HG03432 (cell line): Measurements from ENCODE around the gene RNF138.
"Not testable (repeated sequence)": the region's sequence is repeated elsewhere in the genome, so short reads cannot be mapped to it uniquely, and the experiment has no call there.

Source experiments
- ATAC-seq: cut with Tn5 transposase; IDR thresholded peaks from one replicate; pipeline ENCODE4 v1.9.1; 2021; ENCODE audit warnings: mild to moderate bottlenecking, moderate library complexity; ENCODE audit not compliant: unreplicated experiment

Gene RNF138

DNA sequence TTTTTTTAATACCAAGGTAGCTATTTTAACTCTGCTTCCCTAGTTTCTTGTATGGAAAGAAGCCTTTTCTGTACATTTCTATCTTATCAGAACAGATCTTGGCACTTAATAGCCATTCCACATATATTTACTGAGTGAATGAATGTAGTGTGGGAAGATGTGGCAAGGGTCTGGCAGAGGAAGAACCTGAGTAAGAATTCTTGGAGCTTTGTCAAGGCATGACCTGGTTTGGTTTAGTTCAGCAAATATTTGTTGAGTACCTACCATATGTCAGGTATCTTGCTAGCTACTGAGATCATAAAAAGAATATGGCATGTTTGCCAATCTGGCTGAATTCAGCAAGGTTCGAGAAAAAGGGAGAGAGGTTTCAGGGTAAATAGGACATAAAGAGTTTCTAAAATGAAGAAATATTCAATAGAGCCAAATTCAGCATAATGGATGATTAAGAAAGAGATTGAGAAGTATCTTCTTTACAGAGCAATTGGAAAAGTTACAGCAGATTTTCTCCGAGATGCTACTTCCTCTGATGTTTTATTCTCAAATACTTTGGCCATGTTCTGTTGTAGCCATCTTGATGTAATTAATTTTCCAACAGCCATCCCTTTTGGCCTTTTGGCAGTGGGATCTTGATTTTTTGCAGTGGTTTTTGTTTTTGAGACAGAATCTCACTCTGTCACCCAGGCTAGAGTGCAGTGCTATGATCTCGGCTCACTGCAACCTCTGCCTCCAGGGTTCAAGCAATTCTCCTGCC is 76.5 kb downstream of the RNF138 start:
- no peak for ATAC-seq

- ATAC-seq, result no peak
Measured at GRCh38 chr18:32173654-32174053, 82.0 kb downstream of the RNF138 start.

GRCh38 chr18:32174719-32175118 is 83.0 kb downstream of the RNF138 start:
- ATAC-seq, result no peak

GRCh38 chr18:32175265-32175664 is 83.6 kb downstream of the RNF138 start:
- ATAC-seq, result no peak

DNA sequence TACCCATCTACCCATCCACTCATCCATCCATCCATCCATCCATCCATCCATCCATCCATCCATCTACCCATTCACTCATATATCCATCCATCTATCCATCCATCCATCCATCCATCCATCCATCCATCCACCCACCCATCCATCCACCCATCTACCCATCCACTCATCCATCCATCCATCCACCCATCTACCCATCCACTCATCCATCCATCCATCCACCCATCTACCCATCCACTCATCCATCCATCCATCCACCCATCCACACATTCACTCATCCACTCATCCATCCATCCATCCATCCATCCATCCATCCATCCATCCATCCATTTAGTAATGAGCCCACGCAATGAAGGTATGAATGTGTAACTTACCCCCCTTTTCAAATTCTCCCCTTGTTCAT is 85.1 kb downstream of the RNF138 start:
- ATAC-seq, result not testable (repeated sequence)

DNA sequence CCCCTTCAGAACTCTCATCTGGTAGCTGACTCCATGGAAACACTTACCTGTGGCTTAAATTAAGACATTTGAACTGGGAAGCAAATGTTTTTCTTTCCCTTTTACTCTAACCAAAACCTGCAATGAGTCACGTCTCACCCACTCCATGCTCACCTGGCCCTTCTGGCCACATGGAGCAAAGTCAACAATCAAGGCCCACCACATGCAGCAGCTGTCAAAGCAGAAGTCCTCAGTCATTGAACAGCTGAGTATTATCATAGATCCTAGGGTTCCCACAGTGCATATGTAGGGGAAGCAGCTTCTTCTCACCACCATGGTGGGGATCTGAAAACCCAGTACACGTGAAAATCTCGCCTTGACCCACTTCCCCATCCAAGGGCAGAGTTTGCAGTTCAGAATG is 85.9 kb downstream of the RNF138 start:
- ATAC-seq, result no peak
